ENCODE data around the gene MEF2A.

Gene MEF2A

DNA sequence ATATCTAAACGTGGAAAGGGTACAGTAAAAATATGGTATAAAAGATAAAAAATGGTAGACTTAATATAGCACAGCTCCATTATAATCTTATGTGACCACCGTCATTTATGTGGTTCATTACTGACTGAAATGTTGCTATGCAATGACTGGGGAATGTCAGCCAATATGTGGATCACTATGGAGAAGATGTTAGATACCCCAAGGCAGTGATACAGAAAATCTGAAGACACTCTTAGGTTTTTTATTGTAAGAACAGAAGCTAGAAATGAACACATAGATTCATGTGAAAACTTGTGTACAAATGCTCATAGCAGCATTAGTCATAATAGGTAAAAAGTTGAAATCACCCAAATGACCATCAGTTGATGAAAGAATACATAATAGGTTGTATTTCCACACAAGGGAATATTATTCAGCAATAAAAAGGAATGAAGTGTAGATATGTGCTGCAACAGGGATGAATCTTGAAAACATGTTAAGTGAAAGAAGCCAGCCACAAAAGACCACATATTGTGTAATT is 18.4 kb downstream of the MEF2A start:
- Histone ChIP-seq H3K4me3 (ENCODE audit: low read depth, low read length) (no peak overlapping the region), H3K27ac (ENCODE audit: extremely low read depth, low read depth, low read length) (no peak overlapping the region), H3K36me3 (ENCODE audit: control insufficient read depth in 2 of 2, insufficient read depth in 1 of 2, low read length in 2 of 2) (no peaks in the 10 kb centered on the region), H3K9me3 (ENCODE audit: control insufficient read depth, insufficient read depth, low read depth, low read length) (peaks cover 5% of the 10 kb centered on the region; the same call in 1 of the 2 replicates), H3K4me1 (ENCODE audit: control insufficient read depth, insufficient read depth, low read length) (peaks cover 18% of the 10 kb centered on the region)
- POLR2A ChIA-PET: no interaction called here
- TF ChIP-seq ZNF530 (tag by site-specific recombination; IDR thresholded peaks at IDR 0.05; ENCODE audit: low read depth) (no peak), ZNF146 (tag by site-specific recombination; IDR thresholded peaks at IDR 0.05) (peak; percentile 44)
- CTCF ChIA-PET: interaction anchor here (0.6 kb wide), 1 partner anchor 121 kb away, joined by 3 read pairs; no protein-coding TSS in a partner anchor

DNA sequence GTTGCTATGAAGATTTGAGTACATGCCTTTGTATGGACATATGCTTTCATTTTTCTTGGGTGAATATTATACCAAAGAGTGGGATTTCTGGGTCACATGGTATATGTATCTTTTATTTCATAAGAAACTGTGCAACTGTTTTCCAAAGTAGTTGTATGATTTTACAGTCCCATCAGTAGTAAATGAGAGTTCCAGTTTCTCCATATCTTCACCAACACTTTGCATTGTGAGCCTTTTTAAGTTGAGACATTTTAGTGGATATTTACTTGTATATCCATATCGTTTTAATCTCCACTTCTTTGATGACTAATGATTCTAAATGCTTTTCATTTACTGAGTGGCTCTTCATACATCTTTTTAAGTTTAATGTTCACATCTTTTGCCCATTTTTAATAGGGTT is 20.3 kb downstream of the MEF2A start:
- H3K27ac ChIP-seq (ENCODE audit: extremely low read depth, low read depth, low read length): no peak overlapping the region
- H3K4me1 ChIP-seq (ENCODE audit: control insufficient read depth, insufficient read depth, low read length): peaks cover 17% of the 10 kb centered on the region
- H3K4me3 ChIP-seq (ENCODE audit: low read depth, low read length): no peak overlapping the region
- POLR2A ChIA-PET: no interaction called here
- H3K36me3 ChIP-seq (ENCODE audit: control insufficient read depth in 2 of 2, insufficient read depth in 1 of 2, low read length in 2 of 2): no peaks in the 10 kb centered on the region
- H3K9me3 ChIP-seq (ENCODE audit: control insufficient read depth, insufficient read depth, low read depth, low read length): peaks cover 5% of the 10 kb centered on the region; the same call in 1 of the 2 replicates
- TF ChIP-seq, protein P1, sequence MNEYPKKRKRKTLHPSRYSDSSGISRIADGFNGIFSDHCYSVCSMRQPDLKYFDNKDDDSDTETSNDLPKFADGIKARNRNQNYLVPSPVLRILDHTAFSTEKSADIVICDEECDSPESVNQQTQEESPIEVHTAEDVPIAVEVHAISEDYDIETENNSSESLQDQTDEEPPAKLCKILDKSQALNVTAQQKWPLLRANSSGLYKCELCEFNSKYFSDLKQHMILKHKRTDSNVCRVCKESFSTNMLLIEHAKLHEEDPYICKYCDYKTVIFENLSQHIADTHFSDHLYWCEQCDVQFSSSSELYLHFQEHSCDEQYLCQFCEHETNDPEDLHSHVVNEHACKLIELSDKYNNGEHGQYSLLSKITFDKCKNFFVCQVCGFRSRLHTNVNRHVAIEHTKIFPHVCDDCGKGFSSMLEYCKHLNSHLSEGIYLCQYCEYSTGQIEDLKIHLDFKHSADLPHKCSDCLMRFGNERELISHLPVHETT (tag by site-specific recombination; IDR thresholded peaks at IDR 0.05): no peak
- TF ChIP-seq, protein P2, sequence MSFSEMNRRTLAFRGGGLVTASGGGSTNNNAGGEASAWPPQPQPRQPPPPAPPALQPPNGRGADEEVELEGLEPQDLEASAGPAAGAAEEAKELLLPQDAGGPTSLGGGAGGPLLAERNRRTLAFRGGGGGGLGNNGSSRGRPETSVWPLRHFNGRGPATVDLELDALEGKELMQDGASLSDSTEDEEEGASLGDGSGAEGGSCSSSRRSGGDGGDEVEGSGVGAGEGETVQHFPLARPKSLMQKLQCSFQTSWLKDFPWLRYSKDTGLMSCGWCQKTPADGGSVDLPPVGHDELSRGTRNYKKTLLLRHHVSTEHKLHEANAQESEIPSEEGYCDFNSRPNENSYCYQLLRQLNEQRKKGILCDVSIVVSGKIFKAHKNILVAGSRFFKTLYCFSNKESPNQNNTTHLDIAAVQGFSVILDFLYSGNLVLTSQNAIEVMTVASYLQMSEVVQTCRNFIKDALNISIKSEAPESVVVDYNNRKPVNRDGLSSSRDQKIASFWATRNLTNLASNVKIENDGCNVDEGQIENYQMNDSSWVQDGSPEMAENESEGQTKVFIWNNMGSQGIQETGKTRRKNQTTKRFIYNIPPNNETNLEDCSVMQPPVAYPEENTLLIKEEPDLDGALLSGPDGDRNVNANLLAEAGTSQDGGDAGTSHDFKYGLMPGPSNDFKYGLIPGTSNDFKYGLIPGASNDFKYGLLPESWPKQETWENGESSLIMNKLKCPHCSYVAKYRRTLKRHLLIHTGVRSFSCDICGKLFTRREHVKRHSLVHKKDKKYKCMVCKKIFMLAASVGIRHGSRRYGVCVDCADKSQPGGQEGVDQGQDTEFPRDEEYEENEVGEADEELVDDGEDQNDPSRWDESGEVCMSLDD (tag by site-specific recombination; IDR thresholded peaks at IDR 0.05): no peak
- no peak for TF ChIP-seq ZNF473 (tag by site-specific recombination; IDR thresholded peaks at IDR 0.05)
- TF ChIP-seq, protein P3, sequence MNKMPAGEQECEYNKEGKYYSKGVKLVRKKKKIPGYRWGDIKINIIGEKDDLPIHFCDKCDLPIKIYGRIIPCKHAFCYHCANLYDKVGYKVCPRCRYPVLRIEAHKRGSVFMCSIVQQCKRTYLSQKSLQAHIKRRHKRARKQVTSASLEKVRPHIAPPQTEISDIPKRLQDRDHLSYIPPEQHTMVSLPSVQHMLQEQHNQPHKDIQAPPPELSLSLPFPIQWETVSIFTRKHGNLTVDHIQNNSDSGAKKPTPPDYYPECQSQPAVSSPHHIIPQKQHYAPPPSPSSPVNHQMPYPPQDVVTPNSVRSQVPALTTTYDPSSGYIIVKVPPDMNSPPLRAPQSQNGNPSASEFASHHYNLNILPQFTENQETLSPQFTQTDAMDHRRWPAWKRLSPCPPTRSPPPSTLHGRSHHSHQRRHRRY (tag by site-specific recombination; IDR thresholded peaks at IDR 0.05): no peak
- TF ChIP-seq ZNF19 (tag by site-specific recombination; IDR thresholded peaks at IDR 0.05; ENCODE audit: low read depth): no peak
- no peak for TF ChIP-seq ZNF560 (tag by site-specific recombination; IDR thresholded peaks at IDR 0.05; ENCODE audit: borderline replicate concordance)
- TF ChIP-seq ZNF184 (tag by site-specific recombination; IDR thresholded peaks at IDR 0.05): peak; percentile 100
- TF ChIP-seq ZNF133 (tag by site-specific recombination; IDR thresholded peaks at IDR 0.05): no peak
- TF ChIP-seq, protein P4, sequence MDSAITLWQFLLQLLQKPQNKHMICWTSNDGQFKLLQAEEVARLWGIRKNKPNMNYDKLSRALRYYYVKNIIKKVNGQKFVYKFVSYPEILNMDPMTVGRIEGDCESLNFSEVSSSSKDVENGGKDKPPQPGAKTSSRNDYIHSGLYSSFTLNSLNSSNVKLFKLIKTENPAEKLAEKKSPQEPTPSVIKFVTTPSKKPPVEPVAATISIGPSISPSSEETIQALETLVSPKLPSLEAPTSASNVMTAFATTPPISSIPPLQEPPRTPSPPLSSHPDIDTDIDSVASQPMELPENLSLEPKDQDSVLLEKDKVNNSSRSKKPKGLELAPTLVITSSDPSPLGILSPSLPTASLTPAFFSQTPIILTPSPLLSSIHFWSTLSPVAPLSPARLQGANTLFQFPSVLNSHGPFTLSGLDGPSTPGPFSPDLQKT (IDR thresholded peaks at IDR 0.05; ENCODE audit: borderline replicate concordance, low read depth, low read length): no peak
- TF ChIP-seq SP2 (tag by site-specific recombination; IDR thresholded peaks at IDR 0.05): no peak
- no peak for TF ChIP-seq GFI1B (tag by site-specific recombination; IDR thresholded peaks at IDR 0.05)
- TF ChIP-seq ZFP3 (tag by site-specific recombination; IDR thresholded peaks at IDR 0.05; ENCODE audit: low read depth): no peak
- TF ChIP-seq, protein P5, sequence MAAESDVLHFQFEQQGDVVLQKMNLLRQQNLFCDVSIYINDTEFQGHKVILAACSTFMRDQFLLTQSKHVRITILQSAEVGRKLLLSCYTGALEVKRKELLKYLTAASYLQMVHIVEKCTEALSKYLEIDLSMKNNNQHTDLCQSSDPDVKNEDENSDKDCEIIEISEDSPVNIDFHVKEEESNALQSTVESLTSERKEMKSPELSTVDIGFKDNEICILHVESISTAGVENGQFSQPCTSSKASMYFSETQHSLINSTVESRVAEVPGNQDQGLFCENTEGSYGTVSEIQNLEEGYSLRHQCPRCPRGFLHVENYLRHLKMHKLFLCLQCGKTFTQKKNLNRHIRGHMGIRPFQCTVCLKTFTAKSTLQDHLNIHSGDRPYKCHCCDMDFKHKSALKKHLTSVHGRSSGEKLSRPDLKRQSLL (tag by site-specific recombination; IDR thresholded peaks at IDR 0.05): no peak
- TF ChIP-seq ZNF558 (tag by site-specific recombination; IDR thresholded peaks at IDR 0.05): no peak
- TF ChIP-seq ZNF529 (tag by site-specific recombination; IDR thresholded peaks at IDR 0.05; ENCODE audit: insufficient replicate concordance): no peak
- no peak for TF ChIP-seq ZNF335 (tag by site-specific recombination; conservative IDR thresholded peaks at IDR 0.05)
- peak; percentile 34; the same call in 1 of the 2 replicates for TF ChIP-seq ZNF146 (tag by site-specific recombination; IDR thresholded peaks at IDR 0.05)
- TF ChIP-seq GLI2 (tag by site-specific recombination; IDR thresholded peaks at IDR 0.05; ENCODE audit: borderline replicate concordance, low read depth): no peak
- peak; percentile 46 for TF ChIP-seq SETDB1 (IDR thresholded peaks at IDR 0.05; ENCODE audit: insufficient read length, low read length)
- CTCF ChIA-PET: no interaction called here

Measured in HEK293 (cell line).